ENCODE results near the gene C2orf42. TPM values are rescaled to one million over a fixed set of nuclear protein-coding genes. Genes with fewer than 3 reads are reported as not detected.
A peak's percentile ranks its signal among the peaks of the same experiment; 100 is the strongest.

C2orf42 gene
- total RNA-seq, 1 experiment from 2014 or later, result 17.1 TPM

- H3K4me2 ChIP-seq (ENCODE audit: low read length), result peak overlapping the region; percentile 90
- H3K9ac ChIP-seq (ENCODE audit: low read length), result peak overlapping the region; percentile 92
- no peaks in the 10 kb centered on the region for H3K36me3 ChIP-seq (ENCODE audit: low read depth, low read length)
- H3K79me2 ChIP-seq (ENCODE audit: low read length), result peaks cover 6% of the 10 kb centered on the region; the same call in 1 of the 2 replicates
- no peaks in the 10 kb centered on the region for H4K20me1 ChIP-seq (ENCODE audit: low read length)
- H3K9me2 ChIP-seq (replicated peaks; ENCODE audit: low read length), result no peaks in the 10 kb centered on the region
- peak overlapping the region; percentile 87 for H3K27ac ChIP-seq (ENCODE audit: low read length)
- ChIA-PET CTCF (interaction anchor here (0.6 to 0.8 kb wide), 2 partner anchors 225 to 228 kb away, joined by 3 to 5 read pairs; no protein-coding TSS in a partner anchor), POLR2A (ENCODE audit: unreplicated experiment) (interaction anchor here (0.5 to 1.2 kb wide), 7 partner anchors 10 to 395 kb away, joined by 3 to 6 read pairs (median 3); partner anchors contain the start of gene MXD1)
- H3K4me1 ChIP-seq (ENCODE audit: insufficient read depth, low read length), result peaks cover 23% of the 10 kb centered on the region
- DNase-seq, result peak; percentile 100
- TSS peak; percentile 99 for BruUV-seq (replicated peaks)
- TF ChIP-seq EZH2phosphoT487 (IDR thresholded peaks at IDR 0.05; ENCODE audit: borderline replicate concordance, low read length) (no peak), CTCF (conservative IDR thresholded peaks at IDR 0.05; ENCODE audit: low read depth, low read length) (peak; percentile 89), EZH2 (IDR thresholded peaks at IDR 0.05; ENCODE audit: low read length, unreplicated experiment) (no peak)
- no peaks in the 10 kb centered on the region for H3K9me3 ChIP-seq (ENCODE audit: low read length)
- no peaks in the 10 kb centered on the region for H3F3A ChIP-seq (ENCODE audit: low read length, unreplicated experiment)
- H3K4me3 ChIP-seq (ENCODE audit: low read length), result peak overlapping the region; percentile 67
- H2AFZ ChIP-seq (ENCODE audit: low read length), result peak overlapping the region; percentile 85
- ATAC-seq, result peak; percentile 60
- H3K27me3 ChIP-seq (ENCODE audit: low read length), result no peaks in the 10 kb centered on the region
- intact Hi-C loops (cut with micrococcal nuclease), result loop anchor here (1.0 to 2.0 kb wide), 5 partner anchors 18 to 228 kb away; no protein-coding TSS in a partner anchor
Observed at GRCh38 chr2:70142590-70143313, 48.1 kb downstream of the C2orf42 start.

- ChIA-PET POLR2A (ENCODE audit: unreplicated experiment) (interaction anchor here (0.5 to 1.2 kb wide), 7 partner anchors 9 to 394 kb away, joined by 3 to 6 read pairs (median 4); partner anchors contain the start of gene MXD1), CTCF (interaction anchor here (0.6 to 0.8 kb wide), 2 partner anchors 49 to 224 kb away, joined by 5 to 10 read pairs; no protein-coding TSS in a partner anchor)
- BruUV-seq (replicated peaks), result no TSS peak
- no peaks in the 10 kb centered on the region for H4K20me1 ChIP-seq (ENCODE audit: low read length)
- intact Hi-C loops (cut with micrococcal nuclease), result loop anchor here (1.0 to 2.0 kb wide), 5 partner anchors 18 to 228 kb away; no protein-coding TSS in a partner anchor
- no peak for DNase-seq
- peak overlapping the region; percentile 83 for H3K4me2 ChIP-seq (ENCODE audit: low read length)
- no peaks in the 10 kb centered on the region for H3F3A ChIP-seq (ENCODE audit: low read length, unreplicated experiment)
- peaks cover 6% of the 10 kb centered on the region; the same call in 1 of the 2 replicates for H3K79me2 ChIP-seq (ENCODE audit: low read length)
- H3K36me3 ChIP-seq (ENCODE audit: low read depth, low read length), result no peaks in the 10 kb centered on the region
- no peaks in the 10 kb centered on the region for H3K27me3 ChIP-seq (ENCODE audit: low read length)
- H3K9me3 ChIP-seq (ENCODE audit: low read length), result no peaks in the 10 kb centered on the region
- peak; percentile 78 for ATAC-seq
- TF ChIP-seq EZH2phosphoT487 (IDR thresholded peaks at IDR 0.05; ENCODE audit: borderline replicate concordance, low read length), result no peak
- no peak for TF ChIP-seq CTCF (conservative IDR thresholded peaks at IDR 0.05; ENCODE audit: low read depth, low read length)
- no peak for TF ChIP-seq EZH2 (IDR thresholded peaks at IDR 0.05; ENCODE audit: low read length, unreplicated experiment)
- peak overlapping the region; percentile 40 for H2AFZ ChIP-seq (ENCODE audit: low read length)
- H3K9me2 ChIP-seq (replicated peaks; ENCODE audit: low read length), result no peaks in the 10 kb centered on the region
- peak overlapping the region; percentile 92 for H3K9ac ChIP-seq (ENCODE audit: low read length)
- H3K27ac ChIP-seq (ENCODE audit: low read length), result peak overlapping the region; percentile 87
- H3K4me3 ChIP-seq (ENCODE audit: low read length), result peak overlapping the region; percentile 63
- H3K4me1 ChIP-seq (ENCODE audit: insufficient read depth, low read length), result peaks cover 23% of the 10 kb centered on the region
Observed at GRCh38 chr2:70141902-70142589, 48.8 kb downstream of the C2orf42 start.
